ENCODE measurements around the gene PSMG3. TPM values are rescaled to one million over a fixed set of nuclear protein-coding genes. Genes with fewer than 3 reads are reported as not detected.
A peak's percentile ranks its signal among the peaks of the same experiment; 100 is the strongest.

PSMG3 gene
- total and polyA plus RNA-seq, 8 donors, result 19.8 to 31.2 (median 25.1) TPM

DNA sequence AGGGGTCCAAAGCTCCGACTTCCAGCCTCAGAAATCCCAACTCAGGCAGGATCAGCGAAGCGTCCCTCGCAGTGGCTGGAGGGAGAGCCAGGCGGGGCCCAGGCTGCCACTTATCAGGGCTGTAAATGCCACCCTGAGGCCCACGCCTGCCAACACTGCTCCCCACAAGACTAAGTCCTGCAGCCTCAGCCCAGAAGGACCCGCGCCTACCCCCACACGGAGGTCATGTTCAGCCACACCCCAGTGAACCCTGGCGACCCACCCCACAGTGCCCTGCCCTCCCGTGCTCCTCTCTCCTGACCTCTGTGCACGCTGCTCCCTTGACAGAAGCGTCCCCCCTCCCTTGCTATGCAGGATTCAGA is 3.2 kb downstream of the PSMG3 start:
- Histone ChIP-seq H3K27me3 (no peaks in the 10 kb centered on the region), H3K9me3 (no peaks in the 10 kb centered on the region), H3K4me1 (peaks cover 13 to 26% of the 10 kb centered on the region in 2 donors), H3K36me3 (peaks cover 0 to 33% of the 10 kb centered on the region in 2 donors), H3K27ac (no peak overlapping the region), H3K4me3 (no peak overlapping the region)
- DNase-seq, result peak in 1 of 4 donors; percentile 73
- TF ChIP-seq, protein P1, sequence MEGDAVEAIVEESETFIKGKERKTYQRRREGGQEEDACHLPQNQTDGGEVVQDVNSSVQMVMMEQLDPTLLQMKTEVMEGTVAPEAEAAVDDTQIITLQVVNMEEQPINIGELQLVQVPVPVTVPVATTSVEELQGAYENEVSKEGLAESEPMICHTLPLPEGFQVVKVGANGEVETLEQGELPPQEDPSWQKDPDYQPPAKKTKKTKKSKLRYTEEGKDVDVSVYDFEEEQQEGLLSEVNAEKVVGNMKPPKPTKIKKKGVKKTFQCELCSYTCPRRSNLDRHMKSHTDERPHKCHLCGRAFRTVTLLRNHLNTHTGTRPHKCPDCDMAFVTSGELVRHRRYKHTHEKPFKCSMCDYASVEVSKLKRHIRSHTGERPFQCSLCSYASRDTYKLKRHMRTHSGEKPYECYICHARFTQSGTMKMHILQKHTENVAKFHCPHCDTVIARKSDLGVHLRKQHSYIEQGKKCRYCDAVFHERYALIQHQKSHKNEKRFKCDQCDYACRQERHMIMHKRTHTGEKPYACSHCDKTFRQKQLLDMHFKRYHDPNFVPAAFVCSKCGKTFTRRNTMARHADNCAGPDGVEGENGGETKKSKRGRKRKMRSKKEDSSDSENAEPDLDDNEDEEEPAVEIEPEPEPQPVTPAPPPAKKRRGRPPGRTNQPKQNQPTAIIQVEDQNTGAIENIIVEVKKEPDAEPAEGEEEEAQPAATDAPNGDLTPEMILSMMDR (IDR thresholded peaks at IDR 0.05), result no peak
- ATAC-seq, result no peak
- intact Hi-C loops (cut with DNase I), result no loop called here

DNA sequence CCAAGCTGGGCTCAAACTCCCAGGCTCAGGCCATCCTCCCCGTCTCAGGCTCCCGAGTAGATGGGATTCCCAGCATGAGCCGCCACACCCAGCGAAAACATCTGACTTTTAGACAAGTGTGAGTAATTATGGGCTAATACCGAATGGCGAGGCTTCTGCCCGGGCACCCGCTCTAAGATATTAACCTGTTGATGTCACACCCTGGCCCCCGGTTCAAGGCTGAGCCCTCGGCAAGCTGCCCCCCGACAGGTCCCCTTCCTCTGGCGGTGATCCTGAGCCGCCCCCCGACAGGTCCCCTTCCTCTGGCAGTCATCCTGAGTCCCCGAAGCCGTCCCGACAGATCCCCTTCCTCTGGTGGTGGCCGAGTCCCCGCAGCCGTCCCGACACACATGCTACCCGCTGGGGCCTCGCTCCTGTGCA is 5.2 kb downstream of the PSMG3 start:
- intact Hi-C loops (cut with DNase I), result no loop called here
- H3K27ac ChIP-seq, result no peak overlapping the region
- H3K27me3 ChIP-seq, result peaks cover 0 to 5% of the 10 kb centered on the region in 2 donors
- ATAC-seq (no peak), DNase-seq (peak in 1 of 4 donors; percentile 71)
- TF ChIP-seq, protein P1 (IDR thresholded peaks at IDR 0.05), result no peak
- no peak overlapping the region for H3K4me3 ChIP-seq
- H3K36me3 ChIP-seq, result peaks cover 0 to 33% of the 10 kb centered on the region in 2 donors
- H3K9me3 ChIP-seq, result no peaks in the 10 kb centered on the region
- peaks cover 8 to 15% of the 10 kb centered on the region in 2 donors for H3K4me1 ChIP-seq

DNA sequence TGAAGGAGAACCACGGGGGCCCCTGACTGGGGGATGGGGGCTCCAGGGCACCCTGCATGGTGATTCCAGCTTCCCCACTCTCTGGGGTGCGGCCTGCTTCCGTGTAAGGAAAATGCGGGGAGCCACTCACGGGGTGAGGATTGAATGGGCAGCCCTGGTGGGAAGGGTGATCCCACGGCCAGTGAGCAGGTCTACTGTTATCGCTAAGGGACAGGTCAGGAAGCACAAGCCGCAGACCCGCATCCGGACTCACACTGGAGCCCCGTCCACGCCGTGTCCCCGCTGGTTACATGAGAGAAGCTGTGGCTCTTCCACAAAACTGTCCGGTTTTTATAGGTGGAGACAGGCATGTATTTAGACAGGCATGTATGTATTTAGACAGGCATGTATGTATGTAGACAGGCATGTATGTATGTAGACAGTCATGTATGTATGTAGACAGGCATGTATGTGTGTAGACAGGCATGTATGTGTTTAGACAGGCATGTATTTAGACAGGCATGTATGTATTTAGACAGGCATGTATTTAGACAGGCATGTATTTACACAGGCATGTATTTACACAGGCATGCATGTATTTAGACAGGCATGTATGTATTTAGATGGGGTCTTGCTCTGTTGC is 5.7 kb downstream of the PSMG3 start:
- intact Hi-C loops (cut with DNase I), result no loop called here

DNA sequence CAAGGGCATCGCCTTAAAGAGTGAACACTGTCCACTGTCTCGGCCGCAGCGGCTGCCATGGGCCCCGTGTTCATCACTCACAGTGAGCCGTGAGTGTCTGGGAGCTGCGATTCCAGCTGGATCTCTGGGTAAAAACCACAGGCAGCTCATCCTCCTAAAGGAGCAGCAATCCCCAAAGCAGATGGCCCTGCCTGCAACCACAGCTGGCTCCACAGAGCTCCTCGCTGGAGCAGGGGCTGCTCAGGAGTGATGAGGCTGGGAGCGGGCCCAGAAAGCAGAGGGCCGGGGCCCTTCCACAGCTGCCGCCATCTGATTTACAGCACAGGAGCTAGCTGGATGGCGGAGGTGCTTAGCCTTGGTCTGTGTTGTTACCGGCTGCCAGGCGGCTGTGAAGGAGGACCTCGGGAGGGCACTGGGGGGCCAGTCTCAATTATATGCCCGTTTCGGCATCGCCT is 7.2 kb downstream of the PSMG3 start:
- Histone ChIP-seq H3K4me1 (no peaks in the 10 kb centered on the region), H3K27ac (no peak overlapping the region), H3K9me3 (no peaks in the 10 kb centered on the region), H3K27me3 (peaks cover 0 to 5% of the 10 kb centered on the region in 2 donors), H3K36me3 (peaks cover 0 to 27% of the 10 kb centered on the region in 2 donors), H3K4me3 (no peak overlapping the region)
- TF ChIP-seq, protein P1 (IDR thresholded peaks at IDR 0.05), result no peak
- intact Hi-C loops (cut with DNase I), result no loop called here
- ATAC-seq (peak; percentile 5), DNase-seq (peak in 1 of 4 donors; percentile 53)

More for the DNA sequence above, 5.7 kb downstream of the PSMG3 start:
- peaks cover 0 to 5% of the 10 kb centered on the region in 2 donors for H3K27me3 ChIP-seq
- H3K9me3 ChIP-seq, result no peaks in the 10 kb centered on the region
- peaks cover 0 to 33% of the 10 kb centered on the region in 2 donors for H3K36me3 ChIP-seq
- TF ChIP-seq, protein P1 (IDR thresholded peaks at IDR 0.05), result no peak
- no peak overlapping the region for H3K4me3 ChIP-seq
- DNase-seq (peak in 1 of 4 donors; percentile 64), ATAC-seq (no peak)
- H3K4me1 ChIP-seq, result peaks cover 6 to 11% of the 10 kb centered on the region in 2 donors
- H3K27ac ChIP-seq, result no peak overlapping the region

DNA sequence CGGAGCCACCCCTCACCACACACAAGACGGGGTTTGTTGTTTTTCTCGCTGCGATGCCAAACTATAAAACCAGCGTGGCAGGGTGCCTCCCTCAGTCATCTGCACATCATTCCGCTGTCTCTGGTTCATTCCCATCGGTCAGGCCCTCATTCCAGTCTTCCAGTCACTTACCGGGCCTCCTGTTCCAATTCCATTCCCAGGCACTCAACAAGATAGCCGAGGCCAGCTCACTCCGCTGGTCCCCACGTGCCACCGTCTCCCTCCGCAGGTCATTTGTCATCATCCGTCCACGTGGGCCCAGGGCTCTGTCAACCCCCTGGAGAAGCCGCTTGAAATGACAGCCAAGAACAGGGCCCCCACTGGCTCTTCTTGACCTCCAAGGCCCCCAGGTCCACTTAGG is 7.7 kb downstream of the PSMG3 start:
- H3K4me1 ChIP-seq, result no peaks in the 10 kb centered on the region
- H3K4me3 ChIP-seq, result no peak overlapping the region
- H3K27me3 ChIP-seq, result peaks cover 0 to 5% of the 10 kb centered on the region in 2 donors
- TF ChIP-seq, protein P1 (IDR thresholded peaks at IDR 0.05), result no peak
- ATAC-seq (no peak), DNase-seq (peak in 1 of 4 donors; percentile 53)
- H3K36me3 ChIP-seq, result peaks cover 0 to 22% of the 10 kb centered on the region in 2 donors
- no peak overlapping the region for H3K27ac ChIP-seq
- no peaks in the 10 kb centered on the region for H3K9me3 ChIP-seq
- intact Hi-C loops (cut with DNase I), result no loop called here
